K562 treated with DMSO at 1 percent for 48 hours (cell line): Measurements from ENCODE around the gene CHST1. TPM values are rescaled to one million over a fixed set of nuclear protein-coding genes. Genes with fewer than 3 reads are reported as not detected.

Source experiments
- total RNA-seq: library from RNA; unstranded; fragments of 300-600 nt; gene quantifications from 2 replicates; pipeline ENCODE4 v1.2.3, GENCODE V29; 2022; ENCODE audit warnings: low replicate concordance; ENCODE audit errors: extremely low read depth

CHST1 gene
- not detected in 2 replicates for total RNA-seq

GRCh38 chr11:45665206-45665932, at the start of gene CHST1:
TSS of gene CHST1 (minus strand) at chr11:45665622. CDS start at chr11:45650923, 14,699 bp downstream.

Other genes with a start within 250 kb of the CHST1 start
- not detected in 2 replicates for gene SLC35C1, start 139.5 kb upstream of the CHST1 start, total RNA-seq
- not detected in 2 replicates for gene CRY2, start 181.9 kb upstream of the CHST1 start, total RNA-seq
- not detected in 2 replicates for gene MAPK8IP1, start 220.0 kb upstream of the CHST1 start, total RNA-seq
- gene FREY1, start 241.6 kb upstream of the CHST1 start, total RNA-seq, result not detected in 2 replicates